Ramos (cell line): ENCODE results near the gene NET1.

Source experiments
- in situ Hi-C: fragments of 300-500 bp; cut with MboI; formaldehyde crosslinking; loops from one replicate; pipeline ENCODE4 v1.14.3; 2022; ENCODE audit warnings: low sequenced_read_pairs; ENCODE audit not compliant: unreplicated experiment

NET1 gene

DNA sequence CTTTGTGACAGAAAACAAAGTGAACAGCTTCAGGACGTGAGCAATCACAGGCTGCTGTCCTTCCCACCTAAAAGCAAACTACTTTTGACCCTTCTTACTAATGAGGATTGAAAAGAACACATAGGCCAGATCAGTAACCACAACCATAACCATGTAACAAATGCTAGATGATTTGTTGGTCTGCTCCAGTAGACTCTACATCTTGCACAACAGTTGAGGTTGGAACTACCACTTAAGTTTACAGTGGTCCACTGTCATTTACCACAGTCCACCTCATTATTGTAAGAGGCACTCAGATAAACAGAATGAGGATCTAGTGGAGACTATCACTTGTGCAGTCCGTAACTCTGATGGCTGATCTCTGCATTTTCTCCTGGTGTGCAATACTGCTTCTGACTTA lies 27.8 kb downstream of the NET1 start:
- in situ Hi-C loops = loop anchor here (25.0 kb wide), 1 partner anchor 297 kb away; no protein-coding TSS in a partner anchor

- in situ Hi-C loops = loop anchor here (25.0 kb wide), 1 partner anchor 296 kb away; no protein-coding TSS in a partner anchor
Measured at GRCh38 chr10:5441106-5441505, 28.7 kb downstream of the NET1 start.

GRCh38 chr10:5442065-5442989 lies 30.0 kb downstream of the NET1 start:
- in situ Hi-C loops = loop anchor here (25.0 kb wide), 1 partner anchor 295 kb away; no protein-coding TSS in a partner anchor

DNA sequence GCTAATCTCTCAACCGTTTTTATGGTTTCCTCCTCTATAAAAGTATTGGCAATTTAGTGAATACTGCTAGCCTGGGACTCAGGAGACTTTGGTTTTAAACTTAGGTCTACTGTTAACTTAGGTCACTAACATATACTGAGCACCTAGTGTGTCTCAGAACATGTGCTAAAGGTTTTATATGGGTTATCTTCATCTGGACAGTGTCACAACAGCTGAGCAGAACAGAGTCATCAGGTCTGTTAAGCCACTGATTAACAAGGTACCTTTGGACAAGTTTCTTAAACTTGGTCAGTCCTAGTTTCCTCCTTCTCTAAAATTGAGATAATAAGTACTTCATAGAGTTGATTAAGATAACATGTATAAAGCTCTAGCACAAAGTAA lies 30.6 kb downstream of the NET1 start:
- in situ Hi-C loops = loop anchor here (25.0 kb wide), 1 partner anchor 294 kb away; no protein-coding TSS in a partner anchor

DNA sequence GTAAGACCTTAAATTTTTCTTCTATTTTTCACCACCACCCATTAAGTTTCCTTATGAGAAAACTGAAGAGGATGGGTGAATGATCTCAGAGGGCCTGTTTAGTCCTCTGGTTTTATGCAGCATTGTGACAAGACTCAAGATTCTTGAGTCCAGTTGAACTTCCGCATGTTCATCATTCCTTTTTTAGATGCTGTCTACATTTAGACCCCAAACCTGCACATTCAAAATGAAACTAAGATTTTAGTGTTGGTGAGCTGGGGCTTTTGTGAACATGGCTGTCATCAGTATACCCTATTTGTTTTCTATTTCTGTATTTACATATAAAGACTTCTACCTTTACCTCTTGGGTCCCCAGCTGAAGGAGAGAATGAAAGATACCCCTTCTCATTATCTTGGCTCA lies 31.1 kb downstream of the NET1 start:
- in situ Hi-C loops = loop anchor here (25.0 kb wide), 1 partner anchor 294 kb away; no protein-coding TSS in a partner anchor

DNA sequence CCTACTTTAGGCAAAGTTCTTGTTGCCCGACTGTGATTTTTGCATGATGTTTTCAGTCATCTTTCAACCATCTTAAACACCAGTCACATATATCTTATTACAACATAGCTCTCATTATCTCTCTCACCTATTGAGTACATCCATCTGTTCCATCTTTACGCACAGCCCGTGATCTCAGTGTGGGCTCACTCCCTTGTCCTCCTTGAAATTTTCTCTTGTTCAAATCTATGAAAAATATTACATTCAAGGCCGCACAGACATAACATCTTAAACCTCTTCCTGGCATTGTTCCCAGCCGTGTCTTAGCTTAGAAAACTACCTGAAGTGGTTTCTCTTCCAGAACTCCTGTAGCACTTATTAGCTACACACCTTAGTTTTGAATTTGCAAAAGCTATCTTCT lies 32.6 kb downstream of the NET1 start:
- in situ Hi-C loops = loop anchor here (25.0 kb wide), 1 partner anchor 292 kb away; no protein-coding TSS in a partner anchor

DNA sequence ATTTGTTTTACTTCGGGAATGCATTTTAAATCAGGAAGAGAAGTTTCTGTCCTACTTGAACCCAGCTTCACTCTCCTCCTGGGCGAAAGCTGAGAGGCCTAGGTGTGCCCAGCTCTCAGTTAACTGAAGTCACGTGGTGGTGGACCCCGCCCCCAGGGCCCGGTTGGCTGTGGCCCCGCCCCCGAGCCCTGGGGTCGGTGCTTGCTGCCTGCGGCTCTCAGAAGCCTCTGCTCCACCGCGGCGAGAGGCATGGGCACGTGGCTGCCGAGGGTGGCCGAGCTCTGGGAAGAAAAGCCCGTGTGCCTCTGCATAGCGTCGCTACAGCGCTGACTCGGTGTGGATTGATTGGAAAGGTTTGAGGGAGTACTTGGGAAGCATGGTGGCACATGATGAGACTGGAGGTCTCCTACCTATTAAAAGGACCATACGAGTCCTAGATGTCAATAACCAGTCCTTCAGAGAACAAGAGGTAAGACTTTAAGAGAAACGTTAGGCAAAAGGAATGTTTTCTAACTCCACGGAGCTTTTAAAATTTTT lies 34.1 kb downstream of the NET1 start:
- in situ Hi-C loops = loop anchor here (25.0 kb wide), 1 partner anchor 291 kb away; no protein-coding TSS in a partner anchor

DNA sequence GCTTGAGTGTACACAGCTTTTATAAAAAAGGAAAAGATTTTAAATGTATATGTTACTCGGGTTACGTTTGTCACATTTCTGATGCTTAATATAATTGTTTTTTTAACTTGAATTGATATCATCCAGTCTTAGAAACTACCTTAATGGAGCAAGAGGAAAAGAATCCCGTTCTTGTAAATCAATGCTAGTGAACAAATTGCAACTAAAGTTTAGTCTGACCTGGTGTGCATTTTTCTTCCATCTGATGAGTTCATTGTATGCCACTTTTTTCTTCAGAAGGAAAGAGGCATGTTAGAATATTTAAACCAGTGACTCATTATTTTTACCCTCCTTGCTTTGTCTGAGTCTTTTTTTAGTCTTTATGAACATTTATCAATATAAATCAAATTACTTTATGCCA lies 34.7 kb downstream of the NET1 start:
- in situ Hi-C loops = loop anchor here (25.0 kb wide), 1 partner anchor 290 kb away; no protein-coding TSS in a partner anchor

- in situ Hi-C loops = loop anchor here (25.0 kb wide), 1 partner anchor 290 kb away; no protein-coding TSS in a partner anchor
Measured at GRCh38 chr10:5447611-5448071, 35.3 kb downstream of the NET1 start.

GRCh38 chr10:5448333-5449001 lies 36.1 kb downstream of the NET1 start:
- in situ Hi-C loops = loop anchor here (25.0 kb wide), 1 partner anchor 289 kb away; no protein-coding TSS in a partner anchor

DNA sequence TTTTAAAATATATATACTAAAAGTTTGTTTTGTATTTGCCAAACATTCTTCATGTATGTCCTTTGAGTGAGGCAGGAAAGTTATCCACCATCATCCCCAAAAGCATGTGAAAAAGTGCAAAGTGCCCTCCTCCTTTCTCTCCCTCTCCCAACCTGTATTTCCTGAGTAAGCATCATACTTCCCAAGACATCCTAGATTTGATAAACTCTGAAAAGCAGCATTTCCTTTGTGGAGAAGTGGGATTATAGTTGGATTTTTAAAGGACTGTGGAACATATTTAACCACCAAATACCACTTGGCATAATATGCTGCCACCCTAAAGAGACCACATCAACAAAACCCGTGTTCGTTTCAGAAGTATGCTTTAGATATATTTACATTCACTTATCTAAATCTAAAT lies 36.9 kb downstream of the NET1 start:
- in situ Hi-C loops = loop anchor here (25.0 kb wide), 1 partner anchor 288 kb away; no protein-coding TSS in a partner anchor

GRCh38 chr10:5449823-5450222 lies 37.5 kb downstream of the NET1 start:
- in situ Hi-C loops = loop anchor here (25.0 kb wide), 1 partner anchor 287 kb away; no protein-coding TSS in a partner anchor

- in situ Hi-C loops = no loop called here
Measured at GRCh38 chr10:5450605-5451384, 38.4 kb downstream of the NET1 start.

DNA sequence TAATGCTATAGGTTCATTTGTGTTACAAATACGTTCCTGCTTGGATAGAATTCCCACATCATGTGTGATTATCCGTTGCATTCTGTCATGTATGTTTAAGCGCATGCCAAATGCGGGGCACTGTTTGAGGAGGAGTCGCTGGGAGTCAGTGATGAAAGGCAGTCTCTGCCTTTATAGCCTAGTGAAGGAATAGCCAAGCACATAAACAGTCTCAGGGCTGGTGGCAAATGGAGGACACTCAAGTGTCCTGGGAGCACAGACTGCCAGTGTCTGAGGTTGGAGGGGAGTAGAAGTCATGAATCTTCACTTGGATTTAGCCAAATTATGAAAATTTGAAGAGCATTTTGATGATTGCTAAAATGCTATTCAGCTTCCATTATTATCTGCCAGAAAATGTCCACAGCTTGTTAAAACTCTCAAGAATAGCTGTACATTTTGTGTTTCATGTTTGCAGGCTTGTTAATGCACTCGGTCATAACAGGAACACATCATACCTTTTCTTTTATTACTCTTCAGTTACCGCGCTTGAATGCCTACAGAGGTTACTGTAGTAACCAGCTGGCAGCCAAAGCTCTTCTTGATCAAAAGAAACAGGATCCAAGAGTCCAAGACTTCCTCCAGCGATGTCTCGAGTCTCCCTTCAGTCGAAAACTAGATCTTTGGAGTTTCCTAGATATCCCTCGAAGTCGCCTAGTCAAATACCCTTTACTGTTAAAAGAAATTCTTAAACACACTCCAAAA lies 41.6 kb downstream of the NET1 start:
- in situ Hi-C loops = no loop called here

GRCh38 chr10:5456563-5456962 lies 44.2 kb downstream of the NET1 start:
- in situ Hi-C loops = no loop called here

- in situ Hi-C loops = no loop called here
Measured at GRCh38 chr10:5457741-5458140, 45.4 kb downstream of the NET1 start.

DNA sequence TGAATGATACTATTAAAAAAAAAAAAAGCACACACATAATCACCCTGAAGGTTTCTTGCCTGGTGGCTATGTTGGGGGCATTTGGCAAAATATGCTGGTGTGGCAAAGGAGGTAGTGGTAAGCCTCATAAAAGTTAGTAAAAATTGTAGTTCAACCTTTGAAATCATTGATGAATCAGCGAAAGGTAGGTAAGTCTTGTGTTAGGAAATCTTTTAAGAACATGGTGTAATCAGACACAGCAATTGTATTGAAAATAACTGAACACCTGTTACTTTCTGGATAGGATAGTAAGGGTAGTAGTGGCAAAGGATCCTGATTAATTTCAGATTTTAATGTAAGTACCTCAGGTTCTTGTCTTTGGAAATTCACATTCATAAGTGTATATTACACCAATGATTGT lies 46.1 kb downstream of the NET1 start:
- in situ Hi-C loops = no loop called here

DNA sequence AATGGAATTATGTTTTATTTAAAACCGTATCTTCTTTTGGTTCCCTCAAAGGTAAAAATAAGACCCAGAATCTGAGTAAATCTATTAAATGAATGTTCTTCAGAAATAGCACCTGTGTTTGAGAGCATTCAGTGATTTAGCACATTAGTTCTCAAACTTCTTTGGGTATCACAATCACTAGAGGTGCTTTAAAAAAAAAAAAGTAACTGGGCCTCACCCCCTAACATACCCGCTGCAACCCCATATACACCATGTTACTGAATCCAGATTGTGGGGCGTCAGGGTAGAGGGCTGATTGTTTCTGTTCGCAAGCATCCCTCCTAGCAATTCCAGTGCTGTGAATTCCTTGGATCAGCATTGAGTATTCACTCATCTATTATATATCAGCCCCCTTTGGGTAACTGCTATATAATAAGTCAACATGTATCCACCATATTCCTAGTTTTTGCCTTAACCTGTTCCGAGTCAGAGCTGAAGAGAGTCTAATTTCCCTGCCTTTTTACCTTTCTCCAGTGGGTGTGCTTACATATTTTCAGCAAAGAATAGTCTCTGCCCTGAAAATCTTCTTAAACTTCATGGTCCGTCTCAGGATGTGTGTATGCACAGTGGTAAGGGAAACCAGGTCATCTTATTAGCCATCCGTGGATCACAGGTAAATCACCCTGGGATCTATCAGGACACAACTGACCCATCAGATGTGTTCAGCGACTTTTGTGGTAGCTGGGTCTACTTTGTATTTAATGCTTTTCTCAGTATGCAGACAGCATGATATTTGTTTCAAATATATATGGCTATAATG lies 46.8 kb downstream of the NET1 start:
- in situ Hi-C loops = no loop called here
